Measurements from ENCODE around the gene TRIM69.
"Not testable (repeated sequence)": the region's sequence is repeated elsewhere in the genome, so short reads cannot be mapped to it uniquely, and the experiment has no call there.

GRCh38 chr15:44690245-44690644 lies 46.1 kb upstream of the TRIM69 start:
- TF ChIP-seq CTCF (IDR thresholded peaks at IDR 0.05; ENCODE audit: low read depth, low read length, poor library complexity, severe bottlenecking); EZH2phosphoT487 (IDR thresholded peaks at IDR 0.05; ENCODE audit: borderline replicate concordance, low read length): not testable (repeated sequence)

All from DOHH2 (cell line).